AG10803 (cell line): ENCODE results near the gene DAPK1.

Experiments
- DNase-seq: peaks from one replicate; pipeline ENCODE4 v3.0.0; 2010; ENCODE audit warnings: low read depth
- H3K4me3 ChIP-seq: 2 replicates; pipeline ENCODE4 v1.5.1; 2011; ENCODE audit warnings: mild to moderate bottlenecking, low read length, control low read depth
- TF ChIP-seq, protein P1 (sequence below): conservative IDR thresholded peaks from 2 replicates; pipeline ENCODE4 v1.5.1; 2011; ENCODE audit warnings: mild to moderate bottlenecking, low read length, control low read depth, inconsistent platforms

DAPK1 gene

GRCh38 chr9:87481890-87482855 lies 15.5 kb upstream of the DAPK1 start:
- TF ChIP-seq, protein P1, sequence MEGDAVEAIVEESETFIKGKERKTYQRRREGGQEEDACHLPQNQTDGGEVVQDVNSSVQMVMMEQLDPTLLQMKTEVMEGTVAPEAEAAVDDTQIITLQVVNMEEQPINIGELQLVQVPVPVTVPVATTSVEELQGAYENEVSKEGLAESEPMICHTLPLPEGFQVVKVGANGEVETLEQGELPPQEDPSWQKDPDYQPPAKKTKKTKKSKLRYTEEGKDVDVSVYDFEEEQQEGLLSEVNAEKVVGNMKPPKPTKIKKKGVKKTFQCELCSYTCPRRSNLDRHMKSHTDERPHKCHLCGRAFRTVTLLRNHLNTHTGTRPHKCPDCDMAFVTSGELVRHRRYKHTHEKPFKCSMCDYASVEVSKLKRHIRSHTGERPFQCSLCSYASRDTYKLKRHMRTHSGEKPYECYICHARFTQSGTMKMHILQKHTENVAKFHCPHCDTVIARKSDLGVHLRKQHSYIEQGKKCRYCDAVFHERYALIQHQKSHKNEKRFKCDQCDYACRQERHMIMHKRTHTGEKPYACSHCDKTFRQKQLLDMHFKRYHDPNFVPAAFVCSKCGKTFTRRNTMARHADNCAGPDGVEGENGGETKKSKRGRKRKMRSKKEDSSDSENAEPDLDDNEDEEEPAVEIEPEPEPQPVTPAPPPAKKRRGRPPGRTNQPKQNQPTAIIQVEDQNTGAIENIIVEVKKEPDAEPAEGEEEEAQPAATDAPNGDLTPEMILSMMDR, result no peak
- no peak for DNase-seq

DNA sequence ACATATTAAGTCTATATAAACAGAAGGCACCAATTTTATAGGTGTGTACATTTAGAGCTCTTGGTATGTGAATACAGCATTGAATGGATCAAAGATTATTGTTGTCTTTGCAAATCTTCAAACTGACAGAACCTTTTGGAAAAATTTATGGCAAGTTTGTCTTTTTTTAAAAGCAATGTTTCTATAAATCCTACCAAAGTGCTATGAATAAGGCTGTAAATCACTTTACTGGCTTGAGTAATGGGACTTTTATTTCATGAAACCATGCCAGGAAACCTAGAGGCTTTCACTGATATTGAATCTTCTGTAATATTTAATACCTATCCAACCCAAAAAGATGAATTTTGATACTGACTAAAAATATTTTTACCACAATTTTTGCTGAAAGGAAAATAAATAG lies 7.4 kb upstream of the DAPK1 start:
- no peak overlapping the region for H3K4me3 ChIP-seq
- TF ChIP-seq, protein P1, result no peak
- no peak for DNase-seq

More at GRCh38 chr9:87481890-87482855, 15.5 kb upstream of the DAPK1 start:
- no peak overlapping the region for H3K4me3 ChIP-seq

- no peak for DNase-seq
- TF ChIP-seq, protein P1, result no peak
- no peak overlapping the region for H3K4me3 ChIP-seq
These were observed 6.8 kb upstream of the DAPK1 start for GRCh38 chr9:87490907-87491306.

DNA sequence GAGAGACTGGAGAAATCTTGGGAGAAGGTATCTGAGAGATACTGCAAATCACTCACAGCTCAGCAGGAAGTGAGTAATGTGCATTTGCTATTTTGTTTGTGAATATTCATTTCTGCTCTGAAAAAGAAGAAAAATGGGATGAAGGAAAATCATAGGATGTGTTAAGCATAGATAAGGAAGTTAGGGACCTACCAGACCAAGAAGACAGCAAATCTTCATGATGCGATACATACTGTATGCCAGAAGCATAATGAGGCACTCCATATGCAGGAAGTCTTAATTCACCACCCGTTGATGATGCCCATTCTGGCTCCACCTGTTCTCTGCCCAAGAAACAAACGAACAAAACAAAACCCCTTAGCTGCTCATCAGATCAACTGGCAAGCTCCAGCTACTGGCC lies 6.1 kb upstream of the DAPK1 start:
- TF ChIP-seq, protein P1, result no peak
- no peak for DNase-seq
- H3K4me3 ChIP-seq, result no peak overlapping the region

- DNase-seq, result no peak
- TF ChIP-seq, protein P1, result no peak
These were observed 5.0 kb upstream of the DAPK1 start for GRCh38 chr9:87492642-87493041.

DNA sequence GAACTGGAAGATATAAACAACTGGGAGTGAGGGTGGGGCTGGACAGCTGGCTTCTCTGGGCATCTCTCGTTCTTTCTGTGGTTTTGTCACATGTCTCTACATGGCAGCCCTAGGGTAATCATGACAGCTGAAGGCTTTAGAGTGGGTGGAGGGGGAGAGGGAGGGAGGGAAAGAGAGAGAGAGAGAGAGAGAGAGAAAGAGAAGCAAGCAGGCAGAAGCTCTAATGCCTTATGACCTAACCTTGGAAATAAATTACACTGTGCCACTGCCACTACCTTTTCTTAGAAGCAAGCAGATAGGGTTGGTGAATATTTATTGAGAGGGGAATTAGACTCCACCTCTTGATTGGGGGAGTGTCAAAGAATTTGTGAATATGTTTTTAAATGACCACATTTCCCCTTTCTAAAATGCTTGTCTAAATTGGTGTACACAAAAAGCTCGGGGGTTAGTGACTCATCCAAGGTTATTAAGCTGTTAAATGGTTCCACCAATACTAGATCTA lies 2.6 kb upstream of the DAPK1 start:
- no peak for DNase-seq
- TF ChIP-seq, protein P1, result no peak
- H3K4me3 ChIP-seq, result no peak overlapping the region

More at GRCh38 chr9:87492642-87493041, 5.0 kb upstream of the DAPK1 start:
- H3K4me3 ChIP-seq, result no peak overlapping the region

- no peak for DNase-seq
- peak overlapping the region; percentile 12 for H3K4me3 ChIP-seq
- TF ChIP-seq, protein P1, result no peak
These were observed 525 bp upstream of the DAPK1 start for GRCh38 chr9:87497080-87497603.
